GM12878 (cell line): Measurements from ENCODE around the gene GSTA4. TPM values are rescaled to one million over a fixed set of nuclear protein-coding genes. Genes with fewer than 3 reads are reported as not detected.

Experiments
- ATAC-seq: fragments of 200-7000 bp; cut with Tn5 transposase; 3 replicates; pipeline ENCODE4 v1.9.1; 2020; ENCODE audit warnings: mild to moderate bottlenecking, moderate library complexity
- BruUV-seq: library from RNA; stranded (reverse); fragments of 400-500 nt; replicated peaks from 2 replicates; lab custom pipeline; 2021; lab: Mats Ljungman, UMichigan
- CTCF ChIA-PET: fragments of 300-600 bp; sonication (Branson Sonifier 250); formaldehyde crosslinking; extraction: SDS; loops from one replicate; lab custom pipeline; 2021; ENCODE audit warnings: inconsistent platforms; lab: Yijun Ruan, JAX
- POLR2A ChIA-PET: fragments of 350-600 bp; formaldehyde crosslinking; extraction: SDS; loops from one replicate; lab custom pipeline; 2021; ENCODE audit warnings: inconsistent platforms; lab: Charles Lee
- RAD21 ChIA-PET: fragments of 300-600 bp; sonication (Branson Sonifier 250); formaldehyde crosslinking; loops from one replicate; lab custom pipeline; 2023; ENCODE audit warnings: antibody characterized with exemption; ENCODE audit not compliant: unreplicated experiment; lab: Charles Lee
- SMC1A ChIA-PET: fragments of 300-600 bp; sonication (Branson Sonifier 250); formaldehyde crosslinking; loops from one replicate; lab custom pipeline; 2023; ENCODE audit not compliant: unreplicated experiment, uncharacterized antibody; lab: Charles Lee
- DNase-seq: peaks from one replicate; pipeline ENCODE4 v3.0.0-alpha.2; 2011; ENCODE audit warnings: low read depth, low spot score
- FAIRE-seq: peaks from 3 replicates; lab custom pipeline; 2011; peaks lifted over from hg19 to GRCh38; lab: Jason Lieb, UNC
- H2AFZ ChIP-seq: 2 replicates; pipeline ENCODE4 v1.6.0; 2011; ENCODE audit warnings: low read depth, low read length, control low read depth; ENCODE audit not compliant: control insufficient read depth
- H3K27ac ChIP-seq: 2 replicates; pipeline ENCODE4 v1.5.1; 2011; ENCODE audit warnings: control low read depth; ENCODE audit not compliant: control insufficient read depth, insufficient read depth
- H3K27me3 ChIP-seq, 2 experiments: replicated peaks in 1 of 2; 2 replicates each; pipeline versions ENCODE4 v1.6.0 to v1.6.1; 2011; ENCODE audit warnings: low read length in 1 of 2; ENCODE audit not compliant: control insufficient read depth in 2 of 2, insufficient read depth in 2 of 2
- H3K36me3 ChIP-seq, 2 experiments: 2 replicates each; pipeline ENCODE4 v1.5.1; 2011; ENCODE audit warnings: low read length in 1 of 2; ENCODE audit not compliant: control insufficient read depth in 2 of 2, insufficient read depth in 2 of 2
- H3K4me1 ChIP-seq: 2 replicates; pipeline ENCODE4 v1.6.1; 2011; ENCODE audit warnings: mild to moderate bottlenecking, low read length, moderate library complexity, mixed read lengths; ENCODE audit not compliant: control insufficient read depth, insufficient read depth
- H3K4me2 ChIP-seq: 2 replicates; pipeline ENCODE4 v1.6.0; 2011; ENCODE audit warnings: control low read depth; ENCODE audit not compliant: control insufficient read depth, insufficient read depth
- H3K4me3 ChIP-seq: fragments of 200-600 bp; sonication (generic); 2 replicates; pipeline ENCODE4 v1.5.1; 2016
- H3K79me2 ChIP-seq: 2 replicates; pipeline ENCODE4 v1.6.0; 2011; ENCODE audit warnings: low read length; ENCODE audit not compliant: control insufficient read depth, insufficient read depth
- H3K9ac ChIP-seq: 2 replicates; pipeline ENCODE4 v1.8.0; 2011; ENCODE audit warnings: low read length, control low read depth, mixed read lengths; ENCODE audit not compliant: control insufficient read depth, insufficient read depth
- H3K9me3 ChIP-seq: replicated peaks from 3 replicates; pipeline ENCODE4 v1.5.1; 2011; ENCODE audit warnings: mild to moderate bottlenecking, low read length; ENCODE audit not compliant: control insufficient read depth, insufficient read depth
- H4K20me1 ChIP-seq: 2 replicates; pipeline ENCODE4 v1.6.0; 2011; ENCODE audit not compliant: control insufficient read depth, insufficient read depth
- CHD4 ChIP-seq: fragments of 200-600 bp; sonication (generic); IDR thresholded peaks from 2 replicates; pipeline ENCODE4 v1.6.1; 2016; ENCODE audit warnings: mild to moderate bottlenecking
- ELK1 ChIP-seq: IDR thresholded peaks from 2 replicates; pipeline ENCODE4 v1.6.1; 2012; ENCODE audit warnings: low read depth, low read length, improper control_type of control experiment
- KLF5 ChIP-seq: fragments of 450-650 bp; IDR thresholded peaks from 2 replicates; pipeline ENCODE4 v1.6.1; 2014; ENCODE audit warnings: mild to moderate bottlenecking; ENCODE audit not compliant: partially characterized antibody
- NFYA ChIP-seq: IDR thresholded peaks from 2 replicates; pipeline ENCODE4 v1.6.1; 2011; ENCODE audit warnings: low read depth, mild to moderate bottlenecking, low read length, improper control_type of control experiment, borderline replicate concordance
- NKRF ChIP-seq: fragments of 450-650 bp; conservative IDR thresholded peaks from 2 replicates; pipeline ENCODE4 v1.6.1; 2017; ENCODE audit warnings: mild to moderate bottlenecking, moderate library complexity
- NRF1 ChIP-seq: conservative IDR thresholded peaks from 2 replicates; pipeline ENCODE4 v1.6.1; 2011; ENCODE audit warnings: mild to moderate bottlenecking, low read depth, low read length, improper control_type of control experiment
- PBX3 ChIP-seq: IDR thresholded peaks from 2 replicates; pipeline ENCODE4 v1.6.1; 2011; ENCODE audit warnings: mild to moderate bottlenecking, low read depth, low read length, moderate library complexity; ENCODE audit not compliant: insufficient replicate concordance
- RFX5 ChIP-seq: IDR thresholded peaks from 2 replicates; pipeline ENCODE4 v1.6.1; 2011; ENCODE audit warnings: low read depth, low read length, improper control_type of control experiment
- TARDBP ChIP-seq: IDR thresholded peaks from 2 replicates; pipeline ENCODE4 v1.6.1; 2016; ENCODE audit warnings: borderline replicate concordance
- YY1 ChIP-seq: IDR thresholded peaks from 2 replicates; pipeline ENCODE4 v1.6.1; 2011; ENCODE audit warnings: low read depth, mild to moderate bottlenecking, low read length
- ZNF207 ChIP-seq: fragments of 450-650 bp; IDR thresholded peaks from 2 replicates; pipeline ENCODE4 v1.6.1; 2014; ENCODE audit warnings: antibody characterized with exemption, mild to moderate bottlenecking, borderline replicate concordance
- WGBS: methylation state at CpG from one replicate; pipeline ENCODE4 v1.1.6; 2016; ENCODE audit warnings: low lambda C conversion rate; ENCODE audit not compliant: insufficient replicate concordance, insufficient coverage; ENCODE audit errors: missing lambda C conversion rate; 5-methylcytosine and 5-hydroxymethylcytosine counted together
- in situ Hi-C: fragments of 300-500 bp; cut with MboI; formaldehyde crosslinking; loops from 9 replicates; pipeline ENCODE4 v1.14.3; 2018; ENCODE audit warnings: mixed read lengths
- intact Hi-C: fragments of 100-400 bp; cut with micrococcal nuclease; formaldehyde crosslinking; loops from one replicate; pipeline ENCODE4 v1.14.2; 2022; ENCODE audit not compliant: unreplicated experiment
- polyA plus RNA-seq, 11 experiments: library from polyadenylated mRNA; depleted of rRNA in 4 of 11; unstranded in 6 of 11; stranded (reverse) in 5 of 11; fragments of >200 nt; fragmentation: Nextera tagmentation in 4 of 11; fragmentation: Illumina TruSeq in 1 of 11; extraction: Ambion mirVana in 4 of 11; extraction: Trizol in 1 of 11; gene quantifications; 1 replicate in 1 of 11; 2 replicates in 10 of 11; pipeline versions ENCODE4 v1.2.1 to v1.2.3, GENCODE V29; 2011 to 2016; ENCODE audit warnings: inconsistent platforms in 2 of 11, missing spikeins in 2 of 11, low read depth in 1 of 11
- total RNA-seq, 4 experiments: library from RNA; depleted of rRNA in 3 of 4; stranded (reverse); fragments of >200 nt in 3 of 4; fragmentation: Illumina TruSeq in 1 of 4; extraction: Trizol in 1 of 4; gene quantifications; 2 replicates each; pipeline versions ENCODE4 v1.2.1 to v1.2.3, GENCODE V29; 2013 to 2021
- TF ChIP-seq, protein P1 (sequence below): fragments of 450-650 bp; IDR thresholded peaks from 2 replicates; pipeline ENCODE4 v1.6.1; 2016; ENCODE audit warnings: mild to moderate bottlenecking, moderate library complexity, borderline replicate concordance

Gene GSTA4
- total and polyA plus RNA-seq, 10 of the 15 experiments (the other 5 are each of a cell fraction or from before 2014, with no cell fraction given): 1.9 to 9.7 (median 4.4) TPM

GRCh38 chr6:53028467-53028866, 33.4 kb upstream of the GSTA4 start (continued):
- TF ChIP-seq, protein P1, sequence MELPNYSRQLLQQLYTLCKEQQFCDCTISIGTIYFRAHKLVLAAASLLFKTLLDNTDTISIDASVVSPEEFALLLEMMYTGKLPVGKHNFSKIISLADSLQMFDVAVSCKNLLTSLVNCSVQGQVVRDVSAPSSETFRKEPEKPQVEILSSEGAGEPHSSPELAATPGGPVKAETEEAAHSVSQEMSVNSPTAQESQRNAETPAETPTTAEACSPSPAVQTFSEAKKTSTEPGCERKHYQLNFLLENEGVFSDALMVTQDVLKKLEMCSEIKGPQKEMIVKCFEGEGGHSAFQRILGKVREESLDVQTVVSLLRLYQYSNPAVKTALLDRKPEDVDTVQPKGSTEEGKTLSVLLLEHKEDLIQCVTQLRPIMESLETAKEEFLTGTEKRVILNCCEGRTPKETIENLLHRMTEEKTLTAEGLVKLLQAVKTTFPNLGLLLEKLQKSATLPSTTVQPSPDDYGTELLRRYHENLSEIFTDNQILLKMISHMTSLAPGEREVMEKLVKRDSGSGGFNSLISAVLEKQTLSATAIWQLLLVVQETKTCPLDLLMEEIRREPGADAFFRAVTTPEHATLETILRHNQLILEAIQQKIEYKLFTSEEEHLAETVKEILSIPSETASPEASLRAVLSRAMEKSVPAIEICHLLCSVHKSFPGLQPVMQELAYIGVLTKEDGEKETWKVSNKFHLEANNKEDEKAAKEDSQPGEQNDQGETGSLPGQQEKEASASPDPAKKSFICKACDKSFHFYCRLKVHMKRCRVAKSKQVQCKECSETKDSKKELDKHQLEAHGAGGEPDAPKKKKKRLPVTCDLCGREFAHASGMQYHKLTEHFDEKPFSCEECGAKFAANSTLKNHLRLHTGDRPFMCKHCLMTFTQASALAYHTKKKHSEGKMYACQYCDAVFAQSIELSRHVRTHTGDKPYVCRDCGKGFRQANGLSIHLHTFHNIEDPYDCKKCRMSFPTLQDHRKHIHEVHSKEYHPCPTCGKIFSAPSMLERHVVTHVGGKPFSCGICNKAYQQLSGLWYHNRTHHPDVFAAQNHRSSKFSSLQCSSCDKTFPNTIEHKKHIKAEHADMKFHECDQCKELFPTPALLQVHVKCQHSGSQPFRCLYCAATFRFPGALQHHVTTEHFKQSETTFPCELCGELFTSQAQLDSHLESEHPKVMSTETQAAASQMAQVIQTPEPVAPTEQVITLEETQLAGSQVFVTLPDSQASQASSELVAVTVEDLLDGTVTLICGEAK: no peak
- TF ChIP-seq, all 136 proteins: peak for 0

- Histone ChIP-seq H3K4me1 (no peaks in the 10 kb centered on the region), H3K9me3 (no peaks in the 10 kb centered on the region), H2AFZ (no peak overlapping the region), H3K27ac (no peak overlapping the region), H3K4me3 (no peak overlapping the region), H3K9ac (no peak overlapping the region), H3K27me3 (no peaks in the 10 kb centered on the region), H3K79me2 (no peaks in the 10 kb centered on the region), H3K36me3 (no peaks in the 10 kb centered on the region), H4K20me1 (no peaks in the 10 kb centered on the region), H3K4me2 (no peak overlapping the region)
- in situ Hi-C loops: no loop called here
- SMC1A ChIA-PET: no interaction called here
- POLR2A ChIA-PET: no interaction called here
- TF ChIP-seq RFX5: no peak
- TF ChIP-seq PBX3: no peak
- no peak for TF ChIP-seq TARDBP
- no peak for TF ChIP-seq NFYA
- no peak for TF ChIP-seq CHD4
- TF ChIP-seq NKRF: no peak
- TF ChIP-seq ELK1: no peak
- no peak for TF ChIP-seq KLF5
- TF ChIP-seq NRF1: no peak
- TF ChIP-seq ZNF207: no peak
- TF ChIP-seq YY1: no peak
- CTCF ChIA-PET: interaction anchor here (1.9 kb wide), 1 partner anchor 30 kb away, joined by 5 read pairs; no protein-coding TSS in a partner anchor
- intact Hi-C loops: no loop called here
- FAIRE-seq: no peak
- no peak for DNase-seq
- 77% methylated on average over 5 of the region's 5 CpGs for WGBS
- no TSS peak for BruUV-seq
- no peak for ATAC-seq
- RAD21 ChIA-PET: no interaction called here
Observed at GRCh38 chr6:53027131-53027718, 32.1 kb upstream of the GSTA4 start.
